HG02943 (cell line): ENCODE measurements around the gene PARP16.
"Not testable (repeated sequence)": the region's sequence is repeated elsewhere in the genome, so short reads cannot be mapped to it uniquely, and the experiment has no call there.

Experiments used
- ATAC-seq: cut with Tn5 transposase; IDR thresholded peaks from one replicate; pipeline ENCODE4 v1.9.1; 2021; ENCODE audit warnings: mild to moderate bottlenecking, low read depth, moderate library complexity; ENCODE audit not compliant: unreplicated experiment

Gene PARP16

DNA sequence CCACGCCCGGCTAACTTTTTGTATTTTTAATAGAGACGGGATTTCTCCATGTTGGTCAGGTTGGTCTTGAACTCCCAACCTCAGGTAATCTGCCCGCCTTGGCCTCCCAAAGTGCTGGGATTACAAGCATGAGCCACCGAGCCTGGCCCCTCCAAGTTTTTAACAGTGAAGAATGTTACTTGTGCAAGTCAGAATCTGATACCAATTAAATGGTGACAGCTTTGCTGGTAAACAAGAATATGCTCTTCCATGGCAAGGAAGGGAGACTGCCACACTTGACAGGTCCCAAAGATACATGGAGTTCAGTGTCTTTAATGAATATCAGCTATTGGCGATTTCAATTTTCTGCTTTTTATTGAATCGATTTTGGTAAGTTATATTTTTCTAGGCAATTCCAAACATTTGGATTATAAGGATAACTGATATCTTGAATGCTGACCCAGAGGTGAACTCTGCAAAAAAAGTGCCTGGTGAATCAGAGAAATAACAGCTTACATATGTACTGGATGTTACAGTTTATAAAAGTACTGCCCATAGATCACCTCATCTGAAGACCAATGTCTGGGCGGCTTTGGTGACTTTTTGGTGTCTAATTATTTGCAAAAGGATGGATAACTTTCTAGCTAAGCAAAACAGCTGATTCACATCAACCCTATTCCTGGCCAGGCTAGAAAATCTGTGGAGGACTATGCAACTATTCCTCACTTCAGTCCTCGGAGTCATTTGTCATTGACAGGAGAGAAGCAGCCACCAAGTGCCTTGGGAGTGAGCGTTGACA, 1.2 kb downstream of the PARP16 start:
- no peak for ATAC-seq

DNA sequence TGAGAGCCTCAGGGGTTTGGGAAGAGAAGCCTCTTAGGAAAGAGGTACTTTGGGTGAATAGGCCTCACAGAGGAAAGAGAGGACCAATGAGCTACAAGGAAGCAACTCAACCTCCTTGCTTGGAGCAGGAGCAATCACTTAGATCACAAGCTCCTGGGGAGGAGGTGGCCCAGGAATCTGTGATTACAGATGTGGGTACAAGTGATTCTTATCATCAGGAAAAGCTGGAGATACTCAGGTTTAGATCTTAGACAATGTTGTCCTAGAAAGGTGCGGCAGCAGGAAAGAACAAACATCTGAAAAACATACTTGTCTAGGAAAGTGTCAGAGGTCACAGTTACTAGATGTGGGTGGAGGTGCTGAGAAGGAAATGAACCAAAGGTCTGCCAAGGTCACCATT, 8.2 kb downstream of the PARP16 start:
- ATAC-seq = no peak

DNA sequence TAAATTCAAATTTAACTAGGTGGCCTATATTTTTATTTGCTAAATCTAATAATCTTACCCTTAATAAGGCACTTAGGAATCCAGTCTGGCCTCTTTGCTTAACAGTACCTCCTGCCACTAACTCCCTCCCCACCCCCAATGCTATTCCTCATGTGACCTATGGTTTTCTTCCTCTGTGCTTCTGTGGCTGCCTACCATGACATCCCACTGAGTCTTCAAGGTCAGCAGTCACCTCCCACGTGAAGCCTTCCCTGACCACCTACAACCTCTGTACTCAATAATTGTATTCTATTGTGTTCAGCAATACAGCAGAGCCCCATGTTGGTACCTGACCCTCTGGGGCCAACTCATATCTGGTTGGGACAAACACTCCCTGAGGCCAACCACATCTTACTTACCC, 9.7 kb downstream of the PARP16 start:
- ATAC-seq = no peak

DNA sequence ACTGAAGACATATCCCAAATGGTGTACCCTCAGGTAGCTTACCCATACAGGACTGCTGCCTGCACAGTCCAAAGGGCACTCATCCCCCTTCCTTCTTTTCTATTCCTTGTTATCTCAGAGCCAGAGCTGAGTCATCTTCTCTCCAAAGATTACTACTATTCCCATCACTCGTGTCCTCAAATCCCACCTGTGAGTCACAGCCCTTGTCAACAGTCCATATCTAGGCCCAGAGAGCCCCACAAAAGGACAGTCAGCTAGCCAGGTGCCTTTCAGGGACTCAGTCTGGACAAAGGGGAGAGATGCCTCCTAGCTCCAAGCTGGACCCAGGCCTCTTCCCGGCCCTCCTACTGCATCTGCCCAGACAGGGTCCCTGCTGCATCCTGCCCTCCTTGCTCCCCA, 11.0 kb downstream of the PARP16 start:
- no peak for ATAC-seq

DNA sequence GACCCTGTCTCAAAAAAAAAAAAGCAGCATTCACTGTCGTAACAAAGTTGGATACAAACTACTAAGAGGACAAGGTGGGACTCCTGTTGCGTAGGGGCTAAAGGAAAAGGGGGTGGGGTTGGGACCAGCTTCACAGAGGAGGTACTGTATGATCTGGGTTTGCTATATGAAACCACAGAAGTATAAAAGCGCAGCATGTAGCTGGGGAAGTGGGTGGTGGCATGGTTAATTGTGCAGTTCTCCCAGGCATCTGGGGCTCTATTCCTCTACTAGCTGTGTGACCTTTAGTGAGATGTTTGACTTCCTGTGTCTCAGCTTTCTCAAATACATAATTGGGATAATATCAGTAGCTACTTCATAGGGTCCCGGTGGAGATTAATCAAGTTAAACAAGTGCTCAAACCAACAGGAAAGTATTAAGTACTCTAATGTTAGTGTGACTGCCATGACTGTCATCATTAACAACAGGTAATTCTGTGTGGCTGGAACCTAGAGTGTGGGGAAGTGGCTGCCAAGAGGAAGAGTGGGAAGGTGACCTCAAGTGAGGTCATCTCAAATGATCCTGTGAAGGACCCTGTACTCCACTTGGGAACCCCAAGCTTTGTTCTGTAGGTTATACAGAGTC, 11.5 kb downstream of the PARP16 start:
- no peak for ATAC-seq

DNA sequence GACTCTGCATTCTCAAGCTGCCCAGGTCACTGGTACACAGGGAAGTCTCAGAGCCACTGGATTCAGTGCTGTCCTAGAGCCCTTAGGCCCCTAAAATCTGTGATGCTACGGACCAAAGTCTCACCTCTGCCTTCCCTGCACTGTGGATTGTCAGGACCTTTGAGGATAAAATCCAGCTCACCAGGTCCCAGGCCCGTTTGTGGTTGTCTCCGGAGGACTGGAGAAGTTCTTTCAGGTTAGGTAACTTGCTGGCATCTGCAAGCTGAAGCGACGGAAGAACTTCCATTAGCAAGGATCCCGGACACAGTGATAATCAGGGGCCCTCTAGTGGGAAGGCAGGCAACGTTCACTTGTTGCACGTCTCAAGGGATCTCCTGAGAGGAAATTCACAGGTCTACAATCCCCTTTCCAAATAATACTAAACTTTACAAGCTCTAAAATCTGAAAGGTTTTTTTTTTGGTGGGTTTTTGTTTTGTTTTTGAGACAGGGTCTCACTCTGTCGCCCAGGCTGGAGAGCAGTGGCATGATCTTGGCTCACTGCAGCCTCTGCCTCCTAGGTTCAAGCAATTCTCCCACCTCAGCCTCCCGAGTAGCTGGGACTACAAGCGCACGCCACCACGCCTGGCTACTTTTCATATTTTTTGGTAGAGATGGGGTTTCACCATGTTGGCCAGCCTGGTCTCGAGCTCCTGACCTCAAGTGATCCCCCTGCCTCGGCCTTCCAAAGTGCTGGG, 15.7 kb downstream of the PARP16 start:
- not testable (repeated sequence) for ATAC-seq

DNA sequence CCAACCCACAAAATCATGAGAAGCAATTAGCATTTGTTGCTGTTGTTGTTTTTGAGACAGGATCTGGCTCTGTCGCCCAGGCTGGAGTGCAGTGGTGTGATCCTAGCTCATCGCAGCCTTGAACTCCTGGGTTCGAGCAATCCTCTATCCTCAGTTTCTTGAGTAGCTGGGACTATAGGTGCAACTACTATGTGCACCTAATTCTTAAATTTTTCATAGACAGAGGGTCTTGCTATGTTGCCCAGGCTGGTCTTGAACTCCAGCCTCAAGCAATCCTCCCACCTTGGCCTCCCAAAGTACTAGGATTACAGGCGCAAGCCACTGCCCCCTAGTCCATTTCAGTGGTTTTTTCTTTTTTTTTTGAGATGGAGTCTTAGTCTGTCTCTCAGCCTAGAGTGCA, 18.3 kb downstream of the PARP16 start:
- ATAC-seq = no peak

DNA sequence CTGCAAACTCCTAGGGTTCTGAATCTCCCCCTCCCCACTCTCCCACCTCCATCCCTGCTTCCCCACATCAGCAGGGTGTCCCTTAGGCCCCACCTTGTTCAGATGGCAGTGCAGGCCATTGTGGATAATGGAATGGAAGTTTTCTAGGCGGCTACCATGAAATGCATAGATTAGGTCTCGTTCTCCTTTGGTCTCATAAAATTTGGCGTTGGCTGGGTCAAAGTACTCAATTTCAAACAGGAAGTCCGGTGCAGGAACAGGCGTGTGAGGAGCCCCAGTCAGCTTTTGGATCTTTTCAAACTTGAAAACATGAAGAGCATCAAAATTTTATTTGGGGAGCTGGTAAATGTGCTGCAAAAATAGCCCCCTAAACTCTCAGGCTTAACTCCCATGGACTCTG, 20.2 kb downstream of the PARP16 start:
- ATAC-seq = no peak

DNA sequence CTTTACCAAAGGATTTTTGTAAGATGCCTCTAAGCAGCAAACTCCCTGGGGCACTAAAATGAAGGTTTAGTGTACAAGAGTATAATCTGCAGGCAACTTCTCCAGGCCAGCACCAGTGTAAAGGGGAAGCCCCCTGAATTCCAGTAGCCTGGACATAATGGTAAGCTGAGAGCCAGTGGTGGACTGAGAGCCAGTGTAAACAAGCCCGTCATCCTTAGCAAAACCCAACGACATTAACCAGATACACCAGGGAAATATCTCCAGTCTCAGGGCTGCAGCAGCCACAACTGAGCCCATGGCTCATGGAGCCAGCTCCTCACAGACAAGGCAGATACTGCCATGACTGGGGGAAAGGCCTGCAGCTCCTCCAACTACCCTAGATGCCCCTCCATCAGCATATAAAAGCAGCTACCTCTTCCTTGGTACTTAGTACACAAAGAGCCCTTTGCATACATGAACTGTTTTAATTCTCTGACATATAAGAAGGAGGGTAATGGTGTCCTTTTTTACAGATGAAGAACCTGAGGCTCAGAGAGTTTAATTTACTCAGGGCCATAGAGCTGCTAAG, 21.7 kb downstream of the PARP16 start:
- ATAC-seq = no peak

DNA sequence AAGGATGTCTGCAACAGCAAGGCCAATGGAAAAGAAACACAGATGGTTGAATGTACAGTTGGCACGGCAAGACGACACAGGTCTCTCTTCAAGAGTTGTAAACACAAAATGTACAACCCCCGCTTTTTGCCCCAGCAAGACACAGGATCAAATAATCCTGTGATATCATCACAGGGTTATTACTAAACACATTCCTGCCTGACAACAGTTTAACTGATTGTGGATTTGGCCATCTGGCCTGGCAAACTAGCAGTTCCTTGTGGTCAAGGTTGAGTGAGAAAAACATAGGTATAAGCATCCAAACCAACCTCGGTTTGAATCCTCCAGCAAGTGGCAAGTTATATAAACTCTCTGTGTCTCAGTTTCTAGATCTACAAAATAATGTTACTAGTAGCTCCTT, 23.4 kb downstream of the PARP16 start:
- ATAC-seq = no peak

DNA sequence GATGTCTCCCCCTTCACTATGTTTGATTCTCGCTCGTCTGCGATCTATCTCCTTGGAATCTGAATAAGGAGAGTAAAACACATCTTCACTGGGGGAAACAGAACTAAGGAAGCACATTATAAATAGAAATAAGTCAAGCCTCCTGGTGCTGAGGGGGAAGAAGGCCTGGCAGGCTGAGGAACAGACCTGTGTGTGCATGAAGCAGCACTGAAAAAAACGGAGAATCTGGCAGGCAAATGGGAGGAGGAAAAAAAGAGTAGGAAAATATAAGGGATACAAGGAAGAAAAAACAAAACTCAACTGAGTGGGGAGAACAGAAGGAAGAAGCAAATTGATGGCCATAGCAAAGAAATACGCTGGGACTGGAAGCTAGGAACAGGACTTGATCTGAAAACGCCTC, 25.7 kb downstream of the PARP16 start:
- ATAC-seq = no peak

DNA sequence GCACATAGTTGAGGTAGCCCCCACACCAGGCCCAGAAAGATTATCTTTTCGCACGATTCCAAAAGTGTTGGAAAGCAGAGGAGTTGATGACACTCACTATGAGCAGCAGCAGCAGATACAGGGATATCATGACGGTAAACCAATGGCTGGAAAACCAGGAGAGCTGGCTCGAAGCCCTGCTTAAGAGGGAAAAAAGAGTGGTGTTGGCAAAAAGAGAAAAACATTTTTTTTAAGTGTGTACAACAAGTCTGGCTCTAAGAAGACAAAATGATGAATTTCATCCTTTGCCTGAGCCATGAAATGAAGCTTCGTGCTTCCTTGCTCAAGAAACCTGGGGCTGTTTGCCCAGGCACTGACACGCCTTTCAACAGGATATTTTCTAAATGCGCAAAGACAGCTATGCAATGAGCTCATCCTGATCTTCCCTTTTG, 27.3 kb downstream of the PARP16 start:
- ATAC-seq = no peak

DNA sequence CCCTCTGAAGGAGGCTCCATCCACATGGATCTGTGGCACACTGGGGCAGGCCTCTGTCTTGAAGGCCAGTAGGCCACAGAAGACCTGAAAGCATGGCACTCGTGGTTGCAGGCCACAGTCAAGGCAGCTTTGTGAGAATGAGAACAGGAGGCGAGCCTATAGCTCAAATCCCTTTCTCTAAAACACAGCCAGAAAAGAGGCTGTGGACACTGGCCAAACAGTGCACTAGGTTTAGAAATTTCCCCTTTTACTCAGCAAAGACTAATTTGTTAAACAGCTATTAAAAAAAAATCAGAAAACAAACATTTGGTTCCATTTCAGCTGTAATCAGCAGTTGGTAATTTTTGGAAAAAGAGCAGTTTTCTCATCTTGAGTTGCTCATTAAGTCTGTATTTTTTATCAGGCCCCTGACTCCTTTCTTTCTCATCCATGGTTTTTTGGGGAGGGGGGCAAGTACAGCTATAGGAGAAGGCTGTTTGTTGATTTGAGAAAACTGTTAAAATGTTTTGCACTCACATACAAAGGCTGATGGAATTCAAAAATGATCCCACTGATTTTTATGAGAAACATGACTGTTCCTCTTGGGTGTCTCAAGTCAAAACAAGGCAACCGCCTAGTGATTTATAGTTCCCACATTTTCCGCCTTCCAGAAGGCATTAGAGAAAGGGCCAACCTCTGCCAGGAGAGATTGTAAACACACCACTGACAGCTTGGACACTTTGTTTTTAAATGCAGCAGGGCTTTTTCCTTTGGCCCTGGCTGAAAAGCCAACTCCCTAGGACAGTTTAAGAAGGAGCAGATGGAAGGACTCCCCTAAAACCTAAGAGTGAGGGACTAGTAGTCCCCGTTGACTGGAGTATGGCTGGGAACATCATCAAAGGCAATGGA, 28.1 kb downstream of the PARP16 start:
- no peak for ATAC-seq

DNA sequence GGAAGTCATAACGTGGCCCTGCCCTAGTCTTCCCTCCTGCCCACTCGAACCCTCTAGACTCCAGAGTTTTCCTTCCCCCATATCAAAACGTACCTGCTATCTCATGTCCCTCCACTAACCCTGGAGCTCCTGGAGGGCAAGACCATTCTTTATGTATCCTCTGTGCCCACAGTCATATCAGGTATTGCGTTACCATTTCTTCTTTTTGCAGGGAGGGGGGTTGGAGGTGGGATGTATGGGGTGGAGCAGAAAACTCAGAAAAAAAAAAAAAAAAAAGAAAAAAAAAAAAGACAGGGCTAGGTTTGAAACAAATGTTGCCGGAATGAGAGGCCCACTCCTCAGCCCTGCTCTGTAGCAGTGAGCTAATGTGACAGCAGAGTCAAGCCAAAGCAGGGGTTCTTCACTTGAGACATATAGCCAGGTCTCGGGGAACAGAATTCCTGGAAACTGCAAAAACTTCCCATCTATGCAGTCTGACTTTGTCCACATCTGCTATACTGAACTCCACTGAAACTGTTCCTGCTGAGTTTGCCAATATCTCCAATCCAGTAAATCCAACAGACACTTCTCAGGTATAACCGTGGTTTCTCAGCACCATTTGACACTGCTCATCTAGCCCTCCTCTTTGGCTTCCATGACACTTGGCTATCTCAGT, 31.1 kb downstream of the PARP16 start:
- ATAC-seq = no peak

DNA sequence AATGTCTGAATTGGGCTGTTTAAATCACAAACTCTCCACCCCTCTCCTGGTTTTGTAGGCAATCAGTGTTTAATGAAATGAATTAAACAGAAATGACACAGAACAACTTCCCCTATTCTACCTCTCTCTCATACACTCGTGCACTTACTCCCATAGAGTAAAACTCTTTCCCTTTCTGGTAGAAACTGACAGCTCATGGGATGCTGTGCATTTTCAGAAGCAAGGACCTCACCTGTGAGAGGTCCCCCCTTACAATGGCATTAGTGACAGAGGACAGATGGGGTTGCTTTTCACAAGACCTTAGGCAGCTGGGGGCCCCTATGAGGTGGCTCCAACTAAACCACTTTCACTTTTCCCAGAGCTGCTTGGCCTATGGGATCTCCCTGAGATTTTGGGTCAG, 31.9 kb downstream of the PARP16 start:
- ATAC-seq = no peak

DNA sequence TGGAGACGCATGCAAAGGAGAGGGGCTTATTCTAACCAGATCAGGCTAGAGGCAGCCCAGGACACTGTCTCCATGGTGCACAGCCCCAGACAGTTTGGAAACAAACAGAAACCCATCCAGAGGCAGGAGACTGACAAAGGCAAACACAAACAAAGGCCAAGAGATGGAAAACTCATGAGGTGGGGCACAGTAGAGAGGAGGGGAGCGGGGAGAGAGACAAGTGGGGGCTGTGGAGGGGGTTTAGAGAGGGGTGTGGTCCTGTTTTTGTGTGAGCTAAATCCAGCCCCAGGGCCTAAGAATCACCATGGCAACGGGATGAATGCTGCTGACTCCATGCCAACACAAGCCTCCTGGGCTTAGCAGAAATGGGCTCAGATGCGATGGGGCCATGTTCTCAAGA, 32.3 kb downstream of the PARP16 start:
- ATAC-seq = no peak

DNA sequence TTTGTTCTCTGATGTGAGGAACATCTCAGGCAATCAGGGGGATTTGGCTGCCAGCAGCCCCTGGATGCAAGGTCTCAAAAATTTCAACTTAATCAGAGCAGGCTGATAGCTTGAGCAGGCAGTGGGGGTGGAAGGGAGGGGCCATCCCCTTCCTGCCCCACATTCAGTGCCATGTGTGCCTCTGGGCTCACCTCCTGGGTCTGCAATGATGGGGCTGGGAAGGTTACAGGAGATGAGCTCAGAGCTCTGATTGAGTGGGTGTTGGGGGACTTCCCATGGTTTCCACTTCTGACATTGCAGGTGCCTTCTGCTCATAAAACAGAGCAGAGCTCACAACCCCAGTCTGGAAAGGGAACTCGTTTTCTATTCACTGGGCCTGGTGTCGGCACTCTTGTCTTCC, 37.0 kb downstream of the PARP16 start:
- no peak for ATAC-seq

DNA sequence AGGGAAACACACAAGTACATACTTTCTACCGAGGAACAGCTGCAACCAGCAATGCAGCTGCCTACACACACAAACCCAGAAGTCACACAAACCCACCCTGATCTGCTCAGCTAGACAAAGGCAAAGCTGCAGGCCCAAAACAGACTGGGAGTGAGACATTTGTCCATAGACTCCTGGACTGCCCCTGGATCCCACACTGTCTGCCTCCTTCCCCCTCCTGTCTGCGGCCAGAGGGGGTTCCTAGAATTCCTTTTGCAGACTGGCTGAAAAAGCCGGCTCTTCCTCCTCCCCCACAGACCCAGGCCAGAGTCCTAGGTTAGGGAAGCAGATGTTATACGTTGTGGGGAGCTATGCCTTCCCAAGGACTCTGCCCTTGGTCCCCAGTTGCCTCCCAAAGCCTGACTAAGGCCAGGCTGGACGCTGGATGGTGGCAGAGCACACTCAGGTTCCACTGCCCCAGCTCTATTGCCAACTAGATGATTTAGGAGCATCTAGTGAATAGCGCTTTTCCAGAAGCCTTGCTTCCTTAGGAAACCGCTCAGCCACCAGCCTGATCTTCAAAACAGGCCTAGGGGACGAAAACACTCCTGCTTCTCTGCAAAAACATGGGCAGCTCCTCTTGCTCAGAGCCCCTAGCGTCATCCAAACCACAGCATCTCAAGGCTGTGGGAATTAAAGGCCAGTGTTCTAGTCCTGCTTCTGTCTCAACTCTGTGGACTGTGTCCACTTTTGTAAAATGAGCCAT, 38.0 kb downstream of the PARP16 start:
- ATAC-seq = no peak

DNA sequence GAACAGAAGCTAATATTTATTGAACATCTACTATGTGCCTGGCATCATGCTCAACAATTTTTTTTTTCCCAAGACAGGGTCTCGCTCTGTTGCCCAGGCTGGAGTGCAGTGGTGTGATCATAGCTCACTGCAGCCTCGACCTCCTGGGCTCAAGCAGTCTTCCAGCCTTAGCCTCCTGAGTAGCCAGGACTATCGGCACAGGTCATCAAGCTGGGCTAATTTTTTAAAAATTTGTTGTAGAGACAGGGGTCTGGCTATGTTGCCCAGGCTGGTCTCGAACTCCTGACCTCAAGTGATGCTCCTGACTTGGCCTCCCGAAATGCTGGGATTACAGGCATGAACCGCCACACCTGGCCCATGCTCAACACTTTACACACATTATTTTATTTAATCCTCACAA, 39.7 kb downstream of the PARP16 start:
- ATAC-seq = no peak
